ENCODE data around the gene KCNMB1. TPM values are rescaled to one million over a fixed set of nuclear protein-coding genes. Genes with fewer than 3 reads are reported as not detected.

The KCNMB1 gene
- total RNA-seq, 2 donors from 2014 or later = 0.74 to 0.83 TPM

DNA sequence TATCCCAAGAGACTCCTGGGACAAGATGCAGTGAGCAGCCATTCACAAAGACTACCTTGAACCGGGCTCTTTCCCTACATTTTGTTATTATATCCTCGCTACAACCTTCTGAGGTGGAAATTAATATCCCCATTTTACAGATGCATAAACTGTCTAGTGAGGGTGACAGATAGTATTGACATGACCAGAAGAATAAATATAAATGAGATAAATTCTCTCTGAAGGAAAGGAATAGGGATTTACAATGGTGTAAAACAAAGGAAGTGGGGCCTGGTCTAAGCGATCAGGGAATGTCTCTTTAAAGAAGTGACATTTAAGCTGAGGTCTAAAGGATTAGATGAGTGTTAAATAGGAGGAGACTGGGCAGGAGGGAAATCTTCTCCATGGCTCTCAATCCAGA lies 43.5 kb upstream of the KCNMB1 start:
- Histone ChIP-seq H3K4me3 (no peak overlapping the region), H3K36me3 (no peaks in the 10 kb centered on the region), H3K9me3 (peaks cover 0 to 9% of the 10 kb centered on the region in 2 donors), H3K27me3 (no peaks in the 10 kb centered on the region), H3K27ac (no peak overlapping the region), H3K4me1 (peaks cover 0 to under 1% of the 10 kb centered on the region in 2 donors)
- no peak for TF ChIP-seq CTCF (IDR thresholded peaks at IDR 0.05)
- no peak for DNase-seq (ENCODE audit: low spot score)

- H3K9me3 ChIP-seq = peaks cover 0 to 9% of the 10 kb centered on the region in 2 donors
- no peaks in the 10 kb centered on the region for H3K27me3 ChIP-seq
- no peak overlapping the region for H3K27ac ChIP-seq
- TF ChIP-seq CTCF (IDR thresholded peaks at IDR 0.05) = no peak
- no peak for DNase-seq (ENCODE audit: low spot score)
- H3K4me3 ChIP-seq = no peak overlapping the region
- H3K4me1 ChIP-seq = peaks cover 0 to 10% of the 10 kb centered on the region in 2 donors
- no peaks in the 10 kb centered on the region for H3K36me3 ChIP-seq
These were observed 42.4 kb upstream of the KCNMB1 start for GRCh38 chr5:170431571-170431970.

- DNase-seq (ENCODE audit: low spot score) = no peak
- TF ChIP-seq CTCF (IDR thresholded peaks at IDR 0.05) = no peak
- peaks cover 0 to 9% of the 10 kb centered on the region in 2 donors for H3K9me3 ChIP-seq
- H3K4me3 ChIP-seq = no peak overlapping the region
- peaks cover 0 to 13% of the 10 kb centered on the region in 2 donors for H3K4me1 ChIP-seq
- H3K27me3 ChIP-seq = no peaks in the 10 kb centered on the region
- H3K27ac ChIP-seq = no peak overlapping the region
- no peaks in the 10 kb centered on the region for H3K36me3 ChIP-seq
These were observed 41.8 kb upstream of the KCNMB1 start for GRCh38 chr5:170430866-170431437.

- DNase-seq (ENCODE audit: low spot score) = no peak
These were observed 41.1 kb upstream of the KCNMB1 start for GRCh38 chr5:170430256-170430655.

GRCh38 chr5:170429014-170429413 lies 39.8 kb upstream of the KCNMB1 start:
- Histone ChIP-seq H3K9me3 (peaks cover 0 to 9% of the 10 kb centered on the region in 2 donors), H3K4me1 (peaks cover 0 to 13% of the 10 kb centered on the region in 2 donors), H3K27me3 (no peaks in the 10 kb centered on the region), H3K27ac (no peak overlapping the region), H3K36me3 (no peaks in the 10 kb centered on the region), H3K4me3 (no peak overlapping the region)
- no peak for TF ChIP-seq CTCF (IDR thresholded peaks at IDR 0.05)
- no peak for DNase-seq (ENCODE audit: low spot score)

More at GRCh38 chr5:170430256-170430655, 41.1 kb upstream of the KCNMB1 start:
- Histone ChIP-seq H3K4me1 (peaks cover 0 to 13% of the 10 kb centered on the region in 2 donors), H3K9me3 (peaks cover 0 to 9% of the 10 kb centered on the region in 2 donors), H3K27me3 (no peaks in the 10 kb centered on the region), H3K27ac (no peak overlapping the region), H3K4me3 (no peak overlapping the region), H3K36me3 (no peaks in the 10 kb centered on the region)
- no peak for TF ChIP-seq CTCF (IDR thresholded peaks at IDR 0.05)

Measured in right atrium auricular region (tissue), 2 donors.